ENCODE results near the gene WDR48. TPM values are rescaled to one million over a fixed set of nuclear protein-coding genes. Genes with fewer than 3 reads are reported as not detected.
"Not testable (repeated sequence)": the region's sequence is repeated elsewhere in the genome, so short reads cannot be mapped to it uniquely, and the experiment has no call there.

The WDR48 gene
- total and polyA plus RNA-seq, 2 donors = 25.7 to 66.9 TPM

GRCh38 chr3:39029556-39029955, 22.3 kb upstream of the WDR48 start:
- DNase-seq (ENCODE audit: extremely low spot score) = no peak
- Histone ChIP-seq H3K4me3 (ENCODE audit: low read depth, low read length) (no peak overlapping the region), H3K36me3 (ENCODE audit: insufficient read depth) (no peaks in the 10 kb centered on the region), H3K4me1 (ENCODE audit: insufficient read depth) (no peaks in the 10 kb centered on the region), H3K27ac (ENCODE audit: low read depth) (no peak overlapping the region)
- WGBS = 86% methylated on average over 1 of the region's 1 CpG

- H3K36me3 ChIP-seq (ENCODE audit: insufficient read depth) = no peaks in the 10 kb centered on the region
- no peak overlapping the region for H3K27ac ChIP-seq (ENCODE audit: low read depth)
- DNase-seq (ENCODE audit: extremely low spot score) = no peak
- no peaks in the 10 kb centered on the region for H3K4me1 ChIP-seq (ENCODE audit: insufficient read depth)
- no peak overlapping the region for H3K4me3 ChIP-seq (ENCODE audit: low read depth, low read length)
Measured at GRCh38 chr3:39038165-39038564, 13.7 kb upstream of the WDR48 start.

- H3K27ac ChIP-seq (ENCODE audit: low read depth) = no peak overlapping the region
- no peaks in the 10 kb centered on the region for H3K36me3 ChIP-seq (ENCODE audit: insufficient read depth)
- H3K4me1 ChIP-seq (ENCODE audit: insufficient read depth) = no peaks in the 10 kb centered on the region
- no peak for DNase-seq (ENCODE audit: extremely low spot score)
- no peak overlapping the region for H3K4me3 ChIP-seq (ENCODE audit: low read depth, low read length)
Measured at GRCh38 chr3:39050029-39050428, 1.8 kb upstream of the WDR48 start.

GRCh38 chr3:39052583-39052982, 767 bp downstream of the WDR48 start:
- WGBS = 2% methylated on average over 11 of the region's 11 CpGs

GRCh38 chr3:39053696-39054095, 1.9 kb downstream of the WDR48 start:
- no peak for DNase-seq (ENCODE audit: extremely low spot score)
- 87% methylated on average over 2 of the region's 2 CpGs for WGBS
- Histone ChIP-seq H3K36me3 (ENCODE audit: insufficient read depth) (no peaks in the 10 kb centered on the region), H3K4me3 (ENCODE audit: low read depth, low read length) (no peak overlapping the region), H3K4me1 (ENCODE audit: insufficient read depth) (no peaks in the 10 kb centered on the region), H3K27ac (ENCODE audit: low read depth) (no peak overlapping the region)

More at GRCh38 chr3:39052583-39052982, 767 bp downstream of the WDR48 start:
- no peaks in the 10 kb centered on the region for H3K4me1 ChIP-seq (ENCODE audit: insufficient read depth)
- H3K4me3 ChIP-seq (ENCODE audit: low read depth, low read length) = peak overlapping the region; percentile 92
- H3K36me3 ChIP-seq (ENCODE audit: insufficient read depth) = no peaks in the 10 kb centered on the region
- no peak overlapping the region for H3K27ac ChIP-seq (ENCODE audit: low read depth)
- no peak for DNase-seq (ENCODE audit: extremely low spot score)

GRCh38 chr3:39056151-39056550, 4.3 kb downstream of the WDR48 start:
- 91% methylated on average over 3 of the region's 3 CpGs for WGBS

GRCh38 chr3:39061228-39061627, 9.4 kb downstream of the WDR48 start:
- DNase-seq (ENCODE audit: extremely low spot score) = not testable (repeated sequence)
- WGBS = 82% methylated on average over 2 of the region's 2 CpGs

More at GRCh38 chr3:39056151-39056550, 4.3 kb downstream of the WDR48 start:
- H3K27ac ChIP-seq (ENCODE audit: low read depth) = no peak overlapping the region
- H3K36me3 ChIP-seq (ENCODE audit: insufficient read depth) = no peaks in the 10 kb centered on the region
- no peaks in the 10 kb centered on the region for H3K4me1 ChIP-seq (ENCODE audit: insufficient read depth)
- no peak for DNase-seq (ENCODE audit: extremely low spot score)
- no peak overlapping the region for H3K4me3 ChIP-seq (ENCODE audit: low read depth, low read length)

GRCh38 chr3:39062180-39062579, 10.4 kb downstream of the WDR48 start:
- Histone ChIP-seq H3K4me3 (ENCODE audit: low read depth, low read length) (no peak overlapping the region), H3K4me1 (ENCODE audit: insufficient read depth) (no peaks in the 10 kb centered on the region), H3K27ac (ENCODE audit: low read depth) (no peak overlapping the region), H3K36me3 (ENCODE audit: insufficient read depth) (peaks cover 2% of the 10 kb centered on the region)
- no peak for DNase-seq (ENCODE audit: extremely low spot score)
- WGBS = 65% methylated on average over 1 of the region's 1 CpG

More at GRCh38 chr3:39061228-39061627, 9.4 kb downstream of the WDR48 start:
- H3K36me3 ChIP-seq (ENCODE audit: insufficient read depth); H3K27ac ChIP-seq (ENCODE audit: low read depth); H3K4me3 ChIP-seq (ENCODE audit: low read depth, low read length); H3K4me1 ChIP-seq (ENCODE audit: insufficient read depth): not testable (repeated sequence)

GRCh38 chr3:39063143-39063542, 11.3 kb downstream of the WDR48 start:
- H3K36me3 ChIP-seq (ENCODE audit: insufficient read depth) = peaks cover 2% of the 10 kb centered on the region
- WGBS = 86% methylated on average over 3 of the region's 3 CpGs
- no peak overlapping the region for H3K27ac ChIP-seq (ENCODE audit: low read depth)
- no peak overlapping the region for H3K4me3 ChIP-seq (ENCODE audit: low read depth, low read length)
- no peak for DNase-seq (ENCODE audit: extremely low spot score)
- no peaks in the 10 kb centered on the region for H3K4me1 ChIP-seq (ENCODE audit: insufficient read depth)

- peaks cover 2% of the 10 kb centered on the region for H3K36me3 ChIP-seq (ENCODE audit: insufficient read depth)
- H3K4me1 ChIP-seq (ENCODE audit: insufficient read depth) = no peaks in the 10 kb centered on the region
- no peak for DNase-seq (ENCODE audit: extremely low spot score)
- no peak overlapping the region for H3K27ac ChIP-seq (ENCODE audit: low read depth)
- H3K4me3 ChIP-seq (ENCODE audit: low read depth, low read length) = no peak overlapping the region
- 94% methylated on average over 1 of the region's 1 CpG for WGBS
Measured at GRCh38 chr3:39064646-39065045, 12.8 kb downstream of the WDR48 start.

GRCh38 chr3:39065197-39065596, 13.4 kb downstream of the WDR48 start:
- no peak overlapping the region for H3K27ac ChIP-seq (ENCODE audit: low read depth)
- no peaks in the 10 kb centered on the region for H3K4me1 ChIP-seq (ENCODE audit: insufficient read depth)
- H3K36me3 ChIP-seq (ENCODE audit: insufficient read depth) = peaks cover 2% of the 10 kb centered on the region
- 22% methylated on average over 1 of the region's 1 CpG for WGBS
- no peak for DNase-seq (ENCODE audit: extremely low spot score)
- H3K4me3 ChIP-seq (ENCODE audit: low read depth, low read length) = no peak overlapping the region

- peaks cover 4% of the 10 kb centered on the region for H3K36me3 ChIP-seq (ENCODE audit: insufficient read depth)
- no peaks in the 10 kb centered on the region for H3K4me1 ChIP-seq (ENCODE audit: insufficient read depth)
- H3K27ac ChIP-seq (ENCODE audit: low read depth) = no peak overlapping the region
- DNase-seq (ENCODE audit: extremely low spot score) = no peak
- 37% methylated on average over 1 of the region's 1 CpG for WGBS
- no peak overlapping the region for H3K4me3 ChIP-seq (ENCODE audit: low read depth, low read length)
Measured at GRCh38 chr3:39067286-39067685, 15.5 kb downstream of the WDR48 start.

GRCh38 chr3:39068556-39068955, 16.7 kb downstream of the WDR48 start:
- no peak for DNase-seq (ENCODE audit: extremely low spot score)
- Histone ChIP-seq H3K27ac (ENCODE audit: low read depth) (no peak overlapping the region), H3K4me1 (ENCODE audit: insufficient read depth) (no peaks in the 10 kb centered on the region), H3K36me3 (ENCODE audit: insufficient read depth) (peaks cover 5% of the 10 kb centered on the region), H3K4me3 (ENCODE audit: low read depth, low read length) (no peak overlapping the region)
- 72% methylated on average over 3 of the region's 3 CpGs for WGBS

GRCh38 chr3:39075910-39076309, 24.1 kb downstream of the WDR48 start:
- WGBS = 96% methylated on average over 10 of the region's 10 CpGs
- H3K4me1 ChIP-seq (ENCODE audit: insufficient read depth) = no peaks in the 10 kb centered on the region
- no peak overlapping the region for H3K27ac ChIP-seq (ENCODE audit: low read depth)
- no peak overlapping the region for H3K4me3 ChIP-seq (ENCODE audit: low read depth, low read length)
- peaks cover 1% of the 10 kb centered on the region for H3K36me3 ChIP-seq (ENCODE audit: insufficient read depth)
- no peak for DNase-seq (ENCODE audit: extremely low spot score)

GRCh38 chr3:39079530-39079929, 27.7 kb downstream of the WDR48 start:
- no peak overlapping the region for H3K27ac ChIP-seq (ENCODE audit: low read depth)
- H3K36me3 ChIP-seq (ENCODE audit: insufficient read depth) = no peaks in the 10 kb centered on the region
- no peak for DNase-seq (ENCODE audit: extremely low spot score)
- no peak overlapping the region for H3K4me3 ChIP-seq (ENCODE audit: low read depth, low read length)
- H3K4me1 ChIP-seq (ENCODE audit: insufficient read depth) = no peaks in the 10 kb centered on the region
